Gastrocnemius medialis (tissue), 4 donors: ENCODE data around the gene KCNIP4. TPM values are rescaled to one million over a fixed set of nuclear protein-coding genes. Genes with fewer than 3 reads are reported as not detected.

Source experiments
- ATAC-seq, 2 donors: fragments of 150-250 bp; one replicate each; pipeline ENCODE4 v1.9.1; 2016
- DNase-seq, 2 donors: peaks; one replicate each; pipeline ENCODE4 v3.0.0-alpha.2; 2019
- H3K27ac ChIP-seq, 4 donors: fragments of 200-600 bp; sonication (generic); 1 replicate in 1 of 4; 2 replicates in 3 of 4; pipeline ENCODE4 v1.5.1; 2016 to 2018; ENCODE audit warnings: mild to moderate bottlenecking in 2 of 4, moderate library complexity in 1 of 4
- H3K27me3 ChIP-seq, 3 donors: fragments of 200-600 bp; sonication (generic) in 2 of 3; 1 replicate in 1 of 3; 2 replicates in 2 of 3; pipeline versions ENCODE4 v1.5.1 to v1.6.0; 2016 to 2019; ENCODE audit warnings: mild to moderate bottlenecking in 1 of 3, moderate library complexity in 1 of 3
- H3K36me3 ChIP-seq, 2 donors: fragments of 200-600 bp; sonication (generic) in 1 of 2; one replicate each; pipeline ENCODE4 v1.5.1; 2017 to 2018
- H3K4me1 ChIP-seq, 2 donors: fragments of 200-600 bp; sonication (generic) in 1 of 2; one replicate each; pipeline ENCODE4 v1.5.1; 2016 to 2017; ENCODE audit warnings: mild to moderate bottlenecking in 2 of 2
- H3K4me3 ChIP-seq, 4 donors: fragments of 200-600 bp; sonication (generic) in 3 of 4; 1 replicate in 1 of 4; 2 replicates in 3 of 4; pipeline ENCODE4 v1.5.1; 2016 to 2019; ENCODE audit warnings: mild to moderate bottlenecking in 2 of 4
- H3K9me3 ChIP-seq, 3 donors: fragments of 200-600 bp; sonication (generic) in 2 of 3; 1 replicate in 1 of 3; 2 replicates in 2 of 3; pipeline ENCODE4 v1.5.1; 2016 to 2019
- CTCF ChIP-seq, 5 experiments: fragments of 450-650 bp in 3 of 5; fragments of 200-600 bp in 2 of 5; sonication (generic) in 2 of 5; IDR thresholded peaks in 4 of 5; conservative IDR thresholded peaks in 1 of 5; 1 replicate in 4 of 5; 2 replicates in 1 of 5; pipeline ENCODE4 v1.5.1; 2016 to 2019; ENCODE audit warnings: antibody characterized with exemption in 5 of 5, mild to moderate bottlenecking in 3 of 5, moderate library complexity in 3 of 5
- POLR2A ChIP-seq, 2 donors: fragments of 450-650 bp; IDR thresholded peaks; one replicate each; pipeline ENCODE4 v1.6.1; 2017; ENCODE audit warnings: antibody characterized with exemption in 2 of 2, mild to moderate bottlenecking in 2 of 2, moderate library complexity in 2 of 2
- in situ Hi-C, 4 donors: fragments of 200-750 bp; cut with MboI; loops; one replicate each; pipeline versions ENCODE4 v1.15.0 to v1.8.0; 2017; ENCODE audit warnings: low sequenced_read_pairs in 4 of 4
- intact Hi-C: fragments of 100-400 bp; cut with DNase I; formaldehyde crosslinking; loops from one replicate; pipeline ENCODE4 v1.15.1; 2023; ENCODE audit warnings: low total_unique reads
- total RNA-seq, 4 donors: library from RNA; depleted of rRNA; stranded (reverse); fragments of >200 nt; gene quantifications; one replicate each; pipeline versions ENCODE4 v1.1.0 to v1.2.3, GENCODE V29; 2016

The KCNIP4 gene
- total RNA-seq, 4 donors from 2014 or later = not detected

GRCh38 chr4:20844311-20844710, 1104.3 kb downstream of the KCNIP4 start:
- no peaks in the 10 kb centered on the region for H3K27me3 ChIP-seq
- DNase-seq = no peak
- H3K9me3 ChIP-seq = no peaks in the 10 kb centered on the region
- no peaks in the 10 kb centered on the region for H3K4me1 ChIP-seq
- TF ChIP-seq CTCF (IDR thresholded peaks at IDR 0.05 in 4 of 5, conservative IDR thresholded peaks at IDR 0.05 in 1 of 5) (no peak), POLR2A (IDR thresholded peaks at IDR 0.05) (no peak)
- no peaks in the 10 kb centered on the region for H3K36me3 ChIP-seq
- no peak for ATAC-seq
- intact Hi-C loops = no loop called here
- in situ Hi-C loops = loop anchor here in 1 of 4 donors (25.0 kb wide), 1 partner anchor 107 kb away; no protein-coding TSS in a partner anchor
- H3K27ac ChIP-seq = no peak overlapping the region
- H3K4me3 ChIP-seq = no peak overlapping the region

GRCh38 chr4:20840648-20841190, 1107.9 kb downstream of the KCNIP4 start:
- ATAC-seq (no peak), DNase-seq (no peak)
- no peaks in the 10 kb centered on the region for H3K9me3 ChIP-seq
- no peaks in the 10 kb centered on the region for H3K27me3 ChIP-seq
- H3K27ac ChIP-seq = no peak overlapping the region
- no peaks in the 10 kb centered on the region for H3K4me1 ChIP-seq
- TF ChIP-seq CTCF (IDR thresholded peaks at IDR 0.05 in 4 of 5, conservative IDR thresholded peaks at IDR 0.05 in 1 of 5) = no peak
- TF ChIP-seq POLR2A (IDR thresholded peaks at IDR 0.05) = no peak
- H3K36me3 ChIP-seq = no peaks in the 10 kb centered on the region
- intact Hi-C loops = no loop called here
- in situ Hi-C loops = loop anchor here in 1 of 4 donors (25.0 kb wide), 1 partner anchor 103 kb away; no protein-coding TSS in a partner anchor
- no peak overlapping the region for H3K4me3 ChIP-seq

GRCh38 chr4:20839957-20840356, 1108.6 kb downstream of the KCNIP4 start:
- Histone ChIP-seq H3K27ac (no peak overlapping the region), H3K36me3 (no peaks in the 10 kb centered on the region), H3K27me3 (no peaks in the 10 kb centered on the region), H3K4me1 (no peaks in the 10 kb centered on the region), H3K9me3 (no peaks in the 10 kb centered on the region), H3K4me3 (no peak overlapping the region)
- DNase-seq (no peak), ATAC-seq (no peak)
- in situ Hi-C loops (loop anchor here in 1 of 4 donors (25.0 kb wide), 1 partner anchor 103 kb away; no protein-coding TSS in a partner anchor), intact Hi-C loops (no loop called here)
- no peak for TF ChIP-seq CTCF (IDR thresholded peaks at IDR 0.05 in 4 of 5, conservative IDR thresholded peaks at IDR 0.05 in 1 of 5)
- TF ChIP-seq POLR2A (IDR thresholded peaks at IDR 0.05) = no peak

- DNase-seq (no peak), ATAC-seq (no peak)
- TF ChIP-seq CTCF (IDR thresholded peaks at IDR 0.05 in 4 of 5, conservative IDR thresholded peaks at IDR 0.05 in 1 of 5) (no peak), POLR2A (IDR thresholded peaks at IDR 0.05) (no peak)
- no peak overlapping the region for H3K4me3 ChIP-seq
- no peaks in the 10 kb centered on the region for H3K27me3 ChIP-seq
- no peaks in the 10 kb centered on the region for H3K4me1 ChIP-seq
- in situ Hi-C loops (loop anchor here in 1 of 4 donors (25.0 kb wide), 1 partner anchor 101 kb away; no protein-coding TSS in a partner anchor), intact Hi-C loops (no loop called here)
- H3K27ac ChIP-seq = no peak overlapping the region
- no peaks in the 10 kb centered on the region for H3K36me3 ChIP-seq
- H3K9me3 ChIP-seq = no peaks in the 10 kb centered on the region
Observed at GRCh38 chr4:20838476-20838875, 1110.1 kb downstream of the KCNIP4 start.
